GM21381 (cell line): ENCODE measurements around the gene TEKT3.

Source experiments
- ATAC-seq: cut with Tn5 transposase; IDR thresholded peaks from one replicate; pipeline ENCODE4 v1.9.1; 2021; ENCODE audit warnings: mild to moderate bottlenecking, moderate library complexity; ENCODE audit not compliant: unreplicated experiment

Gene TEKT3

GRCh38 chr17:15350777-15351477 lies 9.5 kb upstream of the TEKT3 start:
- no peak for ATAC-seq

GRCh38 chr17:15349119-15349518 lies 7.7 kb upstream of the TEKT3 start:
- ATAC-seq: no peak

- ATAC-seq: no peak
Measured at GRCh38 chr17:15348021-15348420, 6.6 kb upstream of the TEKT3 start.

DNA sequence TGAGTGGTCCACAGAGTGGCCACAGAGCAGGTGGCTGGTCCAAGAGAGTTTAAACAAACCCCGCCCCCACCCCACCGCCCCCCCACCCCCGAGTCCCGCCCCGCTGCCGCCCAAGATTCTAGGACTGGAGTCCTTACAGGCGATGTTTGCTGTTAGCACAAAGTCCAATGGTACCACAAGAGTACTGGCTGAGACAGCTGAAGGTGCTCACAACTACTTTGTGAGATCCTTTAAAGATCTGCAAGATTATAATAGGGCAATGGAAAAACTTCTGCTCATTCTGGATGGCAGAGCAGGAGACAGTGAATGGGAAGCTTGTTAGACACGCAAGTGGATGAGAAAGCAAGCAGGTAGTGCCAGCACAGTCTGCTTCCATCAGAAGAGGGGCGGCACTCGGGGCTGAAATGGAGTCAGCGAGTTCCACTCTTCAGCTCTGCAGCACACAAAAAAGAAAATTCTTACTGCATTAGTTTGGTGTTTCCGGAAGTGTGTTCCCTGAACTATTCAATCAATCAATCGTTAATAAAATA lies 4.7 kb upstream of the TEKT3 start:
- no peak for ATAC-seq

GRCh38 chr17:15343749-15344148 lies 2.4 kb upstream of the TEKT3 start:
- ATAC-seq: no peak

DNA sequence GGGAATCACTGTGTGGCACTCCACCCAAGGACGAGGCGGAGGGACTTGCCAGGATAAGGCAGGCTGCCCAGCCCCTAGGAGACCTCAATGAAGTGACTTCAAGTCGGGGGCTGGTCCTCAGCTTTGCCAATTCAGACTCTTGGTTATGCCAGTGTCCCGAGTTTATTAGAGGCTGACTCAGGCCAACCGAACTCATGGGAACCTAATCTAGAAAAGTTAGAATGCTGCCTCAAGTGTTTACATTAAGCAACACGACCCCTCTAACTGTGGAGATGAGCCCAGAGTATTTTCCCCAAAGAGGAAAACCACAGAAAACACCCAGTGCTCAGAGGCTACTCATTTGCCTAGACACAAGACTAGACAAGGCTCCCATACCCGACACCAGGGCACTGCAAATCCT lies 1.1 kb upstream of the TEKT3 start:
- ATAC-seq: no peak

DNA sequence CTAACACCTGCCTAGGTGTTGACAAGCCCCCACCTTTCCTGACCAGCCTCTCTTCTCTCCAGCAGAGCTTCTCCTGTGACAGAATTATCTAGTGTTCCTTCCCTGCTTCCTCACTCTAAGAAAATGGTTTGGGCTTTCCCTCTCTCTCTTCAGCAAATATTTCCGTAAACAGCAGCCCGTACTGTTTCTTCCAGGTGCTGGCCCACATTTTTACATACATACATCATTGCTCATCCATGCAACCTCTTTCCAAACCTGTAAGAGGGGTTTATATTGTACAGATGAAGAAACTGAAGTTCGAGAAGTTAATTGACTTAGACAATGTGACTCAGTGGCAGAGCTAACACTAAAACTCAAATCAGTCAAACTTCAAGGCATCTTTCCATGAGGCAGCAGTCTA lies 569 bp upstream of the TEKT3 start:
- ATAC-seq: no peak

DNA sequence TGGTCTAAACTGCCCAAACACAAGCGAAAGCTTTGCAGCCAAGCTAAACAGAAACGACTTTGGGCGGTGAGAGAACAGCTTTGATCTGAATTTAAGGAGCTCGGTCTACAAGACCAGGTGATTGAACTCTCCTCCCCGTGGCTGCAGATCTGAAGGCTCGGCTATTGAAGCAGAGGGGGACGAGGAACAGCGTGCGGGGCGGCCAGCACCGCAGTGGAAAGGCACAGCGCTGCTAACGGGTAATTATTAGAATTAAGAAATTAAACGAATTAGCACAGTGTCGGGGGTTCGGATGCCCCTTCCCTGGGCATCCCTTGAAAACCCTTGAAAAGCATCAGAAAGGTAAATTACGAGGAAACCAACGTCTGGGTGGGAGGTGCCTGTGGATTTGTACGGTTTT lies 431 bp downstream of the TEKT3 start:
- no peak for ATAC-seq

- ATAC-seq: no peak
Measured at GRCh38 chr17:15335446-15335845, 6.0 kb downstream of the TEKT3 start.

- no peak for ATAC-seq
Measured at GRCh38 chr17:15334266-15334665, 7.1 kb downstream of the TEKT3 start.

DNA sequence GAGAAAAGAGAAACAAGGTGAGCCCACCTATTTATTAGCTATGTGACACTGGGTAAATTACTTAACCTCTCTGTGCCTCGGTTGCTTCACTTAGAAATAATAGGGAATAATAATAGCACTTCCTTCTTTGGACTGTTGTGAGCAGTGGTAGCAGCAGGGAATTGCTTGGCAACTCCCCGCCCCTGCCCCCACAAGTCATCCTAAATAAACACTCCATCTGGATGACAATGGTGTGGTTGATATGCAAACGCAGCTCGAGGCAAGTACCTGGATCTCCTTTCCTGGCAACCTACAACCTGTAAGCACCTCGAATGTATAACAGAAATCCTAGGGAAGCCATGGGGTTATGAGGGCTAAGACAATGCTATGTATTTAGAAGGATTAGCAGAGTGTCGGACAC lies 9.1 kb downstream of the TEKT3 start:
- no peak for ATAC-seq

DNA sequence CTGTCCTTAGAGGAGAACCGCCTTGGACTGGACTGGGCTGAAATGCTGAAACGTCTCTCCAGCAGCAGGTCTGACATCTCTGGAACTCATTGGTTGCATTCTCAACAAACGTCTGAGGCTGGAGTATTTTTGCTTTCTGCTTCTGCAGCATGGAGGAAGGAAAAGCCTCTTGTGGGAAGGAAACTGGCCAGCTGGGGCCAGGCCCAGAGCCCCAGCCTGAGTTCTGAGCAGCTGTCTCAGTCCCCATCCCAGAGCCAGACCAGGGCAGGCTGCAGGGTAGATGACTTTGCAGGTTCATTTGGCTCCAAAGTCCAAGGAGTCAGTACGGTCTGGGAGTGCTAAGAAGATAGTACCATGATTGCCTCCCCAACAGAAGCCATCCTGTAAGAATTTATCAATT lies 18.3 kb downstream of the TEKT3 start:
- ATAC-seq: no peak

- no peak for ATAC-seq
Measured at GRCh38 chr17:15321556-15322251, 19.7 kb downstream of the TEKT3 start.

DNA sequence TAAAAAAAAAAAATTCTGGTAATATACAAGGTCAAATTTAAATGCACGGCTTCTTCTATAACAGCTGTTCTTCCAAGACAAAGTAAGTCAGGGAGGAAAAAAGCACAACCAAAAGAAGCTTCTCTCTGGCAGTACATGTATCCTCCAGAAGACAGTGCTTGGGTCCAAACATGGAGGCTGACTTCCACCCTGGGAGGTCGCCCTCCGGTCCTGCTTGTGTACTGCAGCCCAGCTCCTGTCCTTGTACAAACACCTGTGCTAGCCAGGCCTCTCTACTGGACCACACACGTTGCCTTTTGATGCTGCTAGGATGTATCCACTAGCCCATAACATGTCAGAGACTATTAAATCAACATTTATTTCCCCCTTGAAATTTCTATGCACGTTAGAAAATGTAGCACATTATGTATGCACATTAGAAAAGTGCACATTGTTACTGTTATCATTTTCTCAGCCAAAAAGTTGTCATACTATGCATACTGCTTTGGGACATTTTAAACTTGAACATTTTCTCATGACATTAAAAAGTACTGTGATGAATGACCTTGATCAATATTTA lies 21.9 kb downstream of the TEKT3 start:
- ATAC-seq: no peak

GRCh38 chr17:15311996-15312395 lies 29.4 kb downstream of the TEKT3 start:
- ATAC-seq: no peak

- no peak for ATAC-seq
Measured at GRCh38 chr17:15309793-15310192, 31.6 kb downstream of the TEKT3 start.

GRCh38 chr17:15309236-15309635 lies 32.2 kb downstream of the TEKT3 start:
- no peak for ATAC-seq

- no peak for ATAC-seq
Measured at GRCh38 chr17:15308758-15309157, 32.6 kb downstream of the TEKT3 start.

DNA sequence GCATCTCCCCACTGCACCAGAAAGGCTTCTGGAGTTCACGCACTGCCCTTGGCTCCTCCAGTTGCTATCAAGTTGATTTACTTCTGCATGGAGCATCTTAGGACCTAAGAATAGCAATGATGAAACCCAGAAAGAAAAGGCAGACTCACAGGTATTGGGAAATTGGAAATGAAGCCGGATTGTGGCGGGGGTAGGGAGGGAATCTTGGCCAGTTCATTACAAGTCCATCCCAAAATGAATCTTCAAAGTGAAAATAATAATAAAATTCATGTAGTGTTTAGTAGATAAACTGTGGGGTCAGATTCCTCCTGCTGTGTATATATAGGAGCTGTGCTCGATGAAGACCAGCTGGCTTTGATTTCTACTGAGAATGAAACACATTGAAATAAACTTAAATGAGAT lies 33.7 kb downstream of the TEKT3 start:
- no peak for ATAC-seq

DNA sequence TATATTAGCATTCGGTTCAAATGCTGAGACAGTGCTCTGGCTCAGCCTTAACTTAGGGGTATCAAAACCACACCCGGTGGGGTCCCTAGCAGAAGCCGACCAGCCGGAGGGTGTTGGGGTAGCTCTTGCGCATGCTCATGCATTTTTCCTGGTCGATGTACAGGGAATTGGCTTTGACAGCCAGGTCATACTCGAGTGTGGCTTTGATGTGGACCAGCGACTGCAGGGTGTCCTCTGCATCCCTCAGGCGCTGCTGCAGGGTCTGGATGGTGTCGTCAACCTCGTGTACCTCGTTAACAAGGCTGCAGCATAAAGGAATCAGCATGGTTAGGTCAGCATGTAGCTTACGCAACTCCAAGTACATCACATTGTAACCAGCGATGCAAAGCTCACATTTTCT lies 37.5 kb downstream of the TEKT3 start:
- ATAC-seq: no peak

- no peak for ATAC-seq
Measured at GRCh38 chr17:15303268-15303667, 38.1 kb downstream of the TEKT3 start.

DNA sequence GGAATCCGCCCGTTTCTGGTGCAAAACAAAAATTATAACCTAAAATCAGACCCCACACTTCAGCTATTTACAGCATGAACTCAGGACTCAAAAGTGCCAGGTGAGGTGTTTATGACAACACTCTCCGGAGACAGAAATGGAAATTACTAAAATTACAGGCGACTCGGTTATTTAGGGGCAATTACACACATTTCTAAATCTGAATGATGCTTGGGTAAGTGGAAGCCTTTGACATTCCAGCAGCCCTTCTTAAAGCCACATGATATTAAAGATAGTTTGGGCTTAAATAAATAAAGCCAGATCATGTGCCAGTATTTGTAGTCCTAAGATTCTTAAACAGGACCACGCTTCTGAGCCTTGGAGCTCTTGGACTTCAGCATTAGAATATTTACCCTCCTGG lies 39.6 kb downstream of the TEKT3 start:
- ATAC-seq: no peak
